Neural crest cell (in vitro differentiated cells): Measurements from ENCODE around the gene PDLIM1. TPM values are rescaled to one million over a fixed set of nuclear protein-coding genes. Genes with fewer than 3 reads are reported as not detected.
A peak's percentile ranks its signal among the peaks of the same experiment; 100 is the strongest.

Experiments
- DNase-seq: peaks from one replicate; pipeline ENCODE4 v3.0.0; 2021; ENCODE audit warnings: low read depth, mixed read lengths, low spot score
- H3K27ac Mint-ChIP-seq: one replicate; pipeline ENCODE4 v1.8.0; 2021; ENCODE audit warnings: mild to moderate bottlenecking, mixed read lengths; ENCODE audit not compliant: unreplicated experiment
- H3K27me3 Mint-ChIP-seq: 2 replicates; pipeline ENCODE4 v1.8.0; 2021; ENCODE audit warnings: low read depth, mild to moderate bottlenecking, mixed read lengths
- H3K36me3 Mint-ChIP-seq: 2 replicates; pipeline ENCODE4 v1.8.0; 2021; ENCODE audit warnings: low read depth, mild to moderate bottlenecking, mixed read lengths
- H3K4me1 Mint-ChIP-seq: 2 replicates; pipeline ENCODE4 v1.8.0; 2021; ENCODE audit warnings: mixed read lengths
- H3K4me3 Mint-ChIP-seq: one replicate; pipeline ENCODE4 v1.8.0; 2021; ENCODE audit warnings: mild to moderate bottlenecking, mixed read lengths
- H3K9me3 Mint-ChIP-seq: 2 replicates; pipeline ENCODE4 v1.8.0; 2021; ENCODE audit warnings: mixed read lengths
- CTCF ChIP-seq: fragments of 200-600 bp; sonication (generic); conservative IDR thresholded peaks from 2 replicates; pipeline ENCODE4 v1.5.0; 2021; ENCODE audit warnings: antibody characterized with exemption, mild to moderate bottlenecking
- total RNA-seq: library from RNA; stranded (reverse); gene quantifications from 2 replicates; pipeline ENCODE4 v1.2.1, GENCODE V29; 2021

Gene PDLIM1
- total RNA-seq, 1 donor from 2014 or later: 20.9 TPM

- Mint-ChIP-seq H3K27ac (no peak overlapping the region), H3K27me3 (no peaks in the 10 kb centered on the region)
Measured at GRCh38 chr10:95267251-95267650, 23.6 kb downstream of the PDLIM1 start.

GRCh38 chr10:95266674-95267095 is 24.1 kb downstream of the PDLIM1 start:
- no peak for TF ChIP-seq CTCF
- Mint-ChIP-seq H3K27me3 (no peaks in the 10 kb centered on the region), H3K4me3 (no peak overlapping the region), H3K9me3 (no peaks in the 10 kb centered on the region), H3K27ac (peak overlapping the region; percentile 31), H3K36me3 (no peaks in the 10 kb centered on the region), H3K4me1 (peaks cover 7% of the 10 kb centered on the region)
- DNase-seq: no peak

More at GRCh38 chr10:95267251-95267650, 23.6 kb downstream of the PDLIM1 start:
- Mint-ChIP-seq H3K4me1 (peaks cover 7% of the 10 kb centered on the region), H3K9me3 (no peaks in the 10 kb centered on the region), H3K36me3 (no peaks in the 10 kb centered on the region), H3K4me3 (no peak overlapping the region)
- DNase-seq: no peak
- no peak for TF ChIP-seq CTCF

- no peak overlapping the region for H3K27ac Mint-ChIP-seq
- H3K4me3 Mint-ChIP-seq: no peak overlapping the region
- H3K36me3 Mint-ChIP-seq: no peaks in the 10 kb centered on the region
- no peak for DNase-seq
- no peaks in the 10 kb centered on the region for H3K27me3 Mint-ChIP-seq
- H3K4me1 Mint-ChIP-seq: peaks cover 10% of the 10 kb centered on the region
- no peak for TF ChIP-seq CTCF
- H3K9me3 Mint-ChIP-seq: no peaks in the 10 kb centered on the region
Measured at GRCh38 chr10:95265572-95265971, 25.2 kb downstream of the PDLIM1 start.

- DNase-seq: no peak
- Mint-ChIP-seq H3K4me3 (no peak overlapping the region), H3K27ac (no peak overlapping the region), H3K9me3 (no peaks in the 10 kb centered on the region), H3K27me3 (no peaks in the 10 kb centered on the region), H3K4me1 (peaks cover 10% of the 10 kb centered on the region), H3K36me3 (no peaks in the 10 kb centered on the region)
- no peak for TF ChIP-seq CTCF
Measured at GRCh38 chr10:95264227-95265051, 26.4 kb downstream of the PDLIM1 start.

- no peak overlapping the region for H3K4me3 Mint-ChIP-seq
- H3K36me3 Mint-ChIP-seq: no peaks in the 10 kb centered on the region
- no peak overlapping the region for H3K27ac Mint-ChIP-seq
- DNase-seq: no peak
- peaks cover 10% of the 10 kb centered on the region for H3K4me1 Mint-ChIP-seq
- H3K27me3 Mint-ChIP-seq: no peaks in the 10 kb centered on the region
- no peaks in the 10 kb centered on the region for H3K9me3 Mint-ChIP-seq
- no peak for TF ChIP-seq CTCF
Measured at GRCh38 chr10:95263864-95264226, 27.0 kb downstream of the PDLIM1 start.
